ENCODE data around the gene CTNNB1.

DNA sequence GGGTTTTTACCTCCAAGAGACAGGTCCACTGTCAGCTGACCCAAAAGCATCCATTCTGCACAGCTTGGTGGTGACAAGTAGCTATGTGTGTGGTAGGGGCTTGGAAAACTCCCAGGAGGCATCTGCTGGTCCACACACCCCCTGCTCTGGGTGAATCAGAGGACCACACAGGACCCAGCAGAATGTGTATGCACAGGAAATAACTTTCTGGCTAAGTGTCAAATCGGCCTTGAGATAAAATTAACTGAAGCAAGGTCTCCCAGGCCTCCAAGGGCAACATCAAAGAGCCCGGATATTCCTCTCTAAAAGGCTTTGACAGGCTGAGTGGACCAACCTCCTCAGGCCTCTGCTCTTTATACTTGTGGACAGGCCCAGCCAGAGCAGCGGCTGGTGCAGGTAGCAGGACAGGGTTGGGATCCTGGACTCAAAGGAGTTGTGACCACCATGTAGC lies 66.5 kb downstream of the CTNNB1 start:
- no peak for TF ChIP-seq TCF7L2 (IDR thresholded peaks at IDR 0.05; ENCODE audit: low read depth, low read length)
- TF ChIP-seq, protein P1, sequence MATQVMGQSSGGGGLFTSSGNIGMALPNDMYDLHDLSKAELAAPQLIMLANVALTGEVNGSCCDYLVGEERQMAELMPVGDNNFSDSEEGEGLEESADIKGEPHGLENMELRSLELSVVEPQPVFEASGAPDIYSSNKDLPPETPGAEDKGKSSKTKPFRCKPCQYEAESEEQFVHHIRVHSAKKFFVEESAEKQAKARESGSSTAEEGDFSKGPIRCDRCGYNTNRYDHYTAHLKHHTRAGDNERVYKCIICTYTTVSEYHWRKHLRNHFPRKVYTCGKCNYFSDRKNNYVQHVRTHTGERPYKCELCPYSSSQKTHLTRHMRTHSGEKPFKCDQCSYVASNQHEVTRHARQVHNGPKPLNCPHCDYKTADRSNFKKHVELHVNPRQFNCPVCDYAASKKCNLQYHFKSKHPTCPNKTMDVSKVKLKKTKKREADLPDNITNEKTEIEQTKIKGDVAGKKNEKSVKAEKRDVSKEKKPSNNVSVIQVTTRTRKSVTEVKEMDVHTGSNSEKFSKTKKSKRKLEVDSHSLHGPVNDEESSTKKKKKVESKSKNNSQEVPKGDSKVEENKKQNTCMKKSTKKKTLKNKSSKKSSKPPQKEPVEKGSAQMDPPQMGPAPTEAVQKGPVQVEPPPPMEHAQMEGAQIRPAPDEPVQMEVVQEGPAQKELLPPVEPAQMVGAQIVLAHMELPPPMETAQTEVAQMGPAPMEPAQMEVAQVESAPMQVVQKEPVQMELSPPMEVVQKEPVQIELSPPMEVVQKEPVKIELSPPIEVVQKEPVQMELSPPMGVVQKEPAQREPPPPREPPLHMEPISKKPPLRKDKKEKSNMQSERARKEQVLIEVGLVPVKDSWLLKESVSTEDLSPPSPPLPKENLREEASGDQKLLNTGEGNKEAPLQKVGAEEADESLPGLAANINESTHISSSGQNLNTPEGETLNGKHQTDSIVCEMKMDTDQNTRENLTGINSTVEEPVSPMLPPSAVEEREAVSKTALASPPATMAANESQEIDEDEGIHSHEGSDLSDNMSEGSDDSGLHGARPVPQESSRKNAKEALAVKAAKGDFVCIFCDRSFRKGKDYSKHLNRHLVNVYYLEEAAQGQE (IDR thresholded peaks at IDR 0.05; ENCODE audit: insufficient read depth in 1 of 2, low read depth in 2 of 2, low read length in 1 of 2) = no peak
- TF ChIP-seq, protein P2, sequence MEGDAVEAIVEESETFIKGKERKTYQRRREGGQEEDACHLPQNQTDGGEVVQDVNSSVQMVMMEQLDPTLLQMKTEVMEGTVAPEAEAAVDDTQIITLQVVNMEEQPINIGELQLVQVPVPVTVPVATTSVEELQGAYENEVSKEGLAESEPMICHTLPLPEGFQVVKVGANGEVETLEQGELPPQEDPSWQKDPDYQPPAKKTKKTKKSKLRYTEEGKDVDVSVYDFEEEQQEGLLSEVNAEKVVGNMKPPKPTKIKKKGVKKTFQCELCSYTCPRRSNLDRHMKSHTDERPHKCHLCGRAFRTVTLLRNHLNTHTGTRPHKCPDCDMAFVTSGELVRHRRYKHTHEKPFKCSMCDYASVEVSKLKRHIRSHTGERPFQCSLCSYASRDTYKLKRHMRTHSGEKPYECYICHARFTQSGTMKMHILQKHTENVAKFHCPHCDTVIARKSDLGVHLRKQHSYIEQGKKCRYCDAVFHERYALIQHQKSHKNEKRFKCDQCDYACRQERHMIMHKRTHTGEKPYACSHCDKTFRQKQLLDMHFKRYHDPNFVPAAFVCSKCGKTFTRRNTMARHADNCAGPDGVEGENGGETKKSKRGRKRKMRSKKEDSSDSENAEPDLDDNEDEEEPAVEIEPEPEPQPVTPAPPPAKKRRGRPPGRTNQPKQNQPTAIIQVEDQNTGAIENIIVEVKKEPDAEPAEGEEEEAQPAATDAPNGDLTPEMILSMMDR (IDR thresholded peaks at IDR 0.05) = no peak
